K562 (cell line): ENCODE data around the gene IRF9. TPM values are rescaled to one million over a fixed set of nuclear protein-coding genes. Genes with fewer than 3 reads are reported as not detected.

Experiments used
- KHSRP ChIP-seq: fragments of 450-650 bp; IDR thresholded peaks from 2 replicates; pipeline ENCODE4 v1.6.1; 2017
- PCBP2 ChIP-seq: fragments of 200-400 bp; formaldehyde crosslinking; IDR thresholded peaks from 2 replicates; pipeline ENCODE4 v1.6.1; 2018; ENCODE audit warnings: low read length, low read depth, mild to moderate bottlenecking, moderate library complexity; ENCODE audit not compliant: poor library complexity, severe bottlenecking
- PHF21A ChIP-seq: fragments of 450-650 bp; IDR thresholded peaks from 2 replicates; pipeline ENCODE4 v1.6.1; 2017; ENCODE audit warnings: low read depth, borderline replicate concordance
- RBM34 ChIP-seq: fragments of 200-400 bp; formaldehyde crosslinking; IDR thresholded peaks from 2 replicates; pipeline ENCODE4 v1.6.1; 2018; ENCODE audit warnings: low read length, borderline replicate concordance; ENCODE audit not compliant: insufficient read depth
- RCOR1 ChIP-seq, 2 experiments: IDR thresholded peaks; 2 replicates each; pipeline ENCODE4 v1.6.1; 2012; ENCODE audit warnings: low read depth in 2 of 2, low read length in 2 of 2, borderline replicate concordance in 1 of 2, improper control_type of control experiment in 1 of 2
- ZNF217 ChIP-seq: sonication (generic); formaldehyde crosslinking; IDR thresholded peaks from 2 replicates; pipeline ENCODE4 v1.8.0; 2022; ENCODE audit warnings: mild to moderate bottlenecking, missing genetic modification reagents
- polyA plus RNA-seq, 8 experiments: library from polyadenylated mRNA; depleted of rRNA in 4 of 8; stranded (reverse) in 5 of 8; unstranded in 3 of 8; fragments of >200 nt; fragmentation: Nextera tagmentation in 2 of 8; fragmentation: Illumina TruSeq in 1 of 8; extraction: Ambion mirVana in 2 of 8; extraction: Trizol in 1 of 8; gene quantifications; 2 replicates each; pipeline versions ENCODE4 v1.2.1 to v1.2.3, GENCODE V29; 2011 to 2014; ENCODE audit warnings: inconsistent platforms in 1 of 8, missing spikeins in 1 of 8
- total RNA-seq, 7 experiments: library from RNA; depleted of rRNA in 6 of 7; stranded (reverse); fragments of >200 nt in 6 of 7; fragmentation: Illumina TruSeq in 2 of 7; extraction: Trizol in 2 of 7; gene quantifications; 2 replicates each; pipeline versions ENCODE4 v1.2.1 to v1.2.3, GENCODE V29; 2011 to 2021; ENCODE audit warnings: low replicate concordance in 1 of 7
- TF ChIP-seq, protein P1 (sequence below), 2 experiments: fragments of 450-650 bp; formaldehyde crosslinking in 1 of 2; IDR thresholded peaks; 2 replicates each; pipeline versions ENCODE4 v1.4.0 to v1.6.1; 2014 to 2020; ENCODE audit warnings: mild to moderate bottlenecking in 2 of 2, borderline replicate concordance in 1 of 2, low read depth in 1 of 2
- TF ChIP-seq, protein P2 (sequence below), 2 experiments: fragments of 450-650 bp in 1 of 2; sonication (generic) in 1 of 2; formaldehyde crosslinking in 1 of 2; IDR thresholded peaks; 2 replicates each; pipeline versions ENCODE4 v1.7.1 to v1.9.0; 2016 to 2022; ENCODE audit warnings: inconsistent platforms in 1 of 2, mild to moderate bottlenecking in 1 of 2, missing genetic modification reagents in 1 of 2

IRF9 gene
- total and polyA plus RNA-seq, 9 of the 15 experiments (the other 6 are each of a cell fraction or from before 2014, with no cell fraction given) = 0.79 to 14.8 (median 6.1) TPM

DNA sequence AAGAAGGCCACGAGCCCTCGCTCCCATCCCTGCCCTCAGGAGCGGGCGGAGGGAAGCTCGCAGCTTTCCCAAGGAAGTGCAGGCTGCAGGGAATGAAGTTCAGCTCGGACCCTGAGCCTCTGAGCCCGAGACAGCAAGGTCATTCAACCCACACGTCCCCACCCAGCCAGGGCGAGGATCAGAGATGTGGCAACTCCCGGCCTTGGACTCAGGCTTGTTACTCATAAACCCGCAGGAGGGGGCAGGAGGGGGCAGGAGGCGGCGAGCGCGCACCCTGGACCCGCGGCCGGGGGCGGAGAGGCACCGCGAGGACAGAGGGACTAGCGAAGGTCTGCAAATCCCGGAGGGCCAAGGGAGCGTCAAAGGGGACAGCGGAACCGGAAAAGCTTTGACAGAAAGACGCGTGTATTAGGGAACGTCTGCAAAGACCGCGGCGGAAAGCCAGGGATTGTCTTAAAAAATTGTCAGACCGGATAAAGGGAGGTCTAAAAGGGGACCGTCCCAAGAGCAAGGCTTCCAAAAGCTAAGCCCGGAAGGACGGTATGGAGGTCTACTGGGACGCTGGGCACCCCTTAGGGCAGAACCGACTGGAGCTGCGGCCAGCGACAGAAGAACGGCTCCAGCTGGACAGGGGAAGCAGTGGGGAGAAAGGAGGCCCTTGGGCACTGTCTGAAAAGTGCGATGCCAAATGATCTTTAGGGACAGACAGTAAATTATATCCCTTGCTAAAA is 47.1 kb upstream of the IRF9 start (continued):
- TF ChIP-seq RCOR1 (IDR thresholded peaks at IDR 0.05; ENCODE audit: borderline replicate concordance in 1 of 2, low read depth in 2 of 2, low read length in 2 of 2) (no peak), PCBP2 (no peak), KHSRP (no peak), RBM34 (no peak), ZNF217 (CRISPR knock-in tag) (no peak), PHF21A (no peak)
- TF ChIP-seq, protein P1, sequence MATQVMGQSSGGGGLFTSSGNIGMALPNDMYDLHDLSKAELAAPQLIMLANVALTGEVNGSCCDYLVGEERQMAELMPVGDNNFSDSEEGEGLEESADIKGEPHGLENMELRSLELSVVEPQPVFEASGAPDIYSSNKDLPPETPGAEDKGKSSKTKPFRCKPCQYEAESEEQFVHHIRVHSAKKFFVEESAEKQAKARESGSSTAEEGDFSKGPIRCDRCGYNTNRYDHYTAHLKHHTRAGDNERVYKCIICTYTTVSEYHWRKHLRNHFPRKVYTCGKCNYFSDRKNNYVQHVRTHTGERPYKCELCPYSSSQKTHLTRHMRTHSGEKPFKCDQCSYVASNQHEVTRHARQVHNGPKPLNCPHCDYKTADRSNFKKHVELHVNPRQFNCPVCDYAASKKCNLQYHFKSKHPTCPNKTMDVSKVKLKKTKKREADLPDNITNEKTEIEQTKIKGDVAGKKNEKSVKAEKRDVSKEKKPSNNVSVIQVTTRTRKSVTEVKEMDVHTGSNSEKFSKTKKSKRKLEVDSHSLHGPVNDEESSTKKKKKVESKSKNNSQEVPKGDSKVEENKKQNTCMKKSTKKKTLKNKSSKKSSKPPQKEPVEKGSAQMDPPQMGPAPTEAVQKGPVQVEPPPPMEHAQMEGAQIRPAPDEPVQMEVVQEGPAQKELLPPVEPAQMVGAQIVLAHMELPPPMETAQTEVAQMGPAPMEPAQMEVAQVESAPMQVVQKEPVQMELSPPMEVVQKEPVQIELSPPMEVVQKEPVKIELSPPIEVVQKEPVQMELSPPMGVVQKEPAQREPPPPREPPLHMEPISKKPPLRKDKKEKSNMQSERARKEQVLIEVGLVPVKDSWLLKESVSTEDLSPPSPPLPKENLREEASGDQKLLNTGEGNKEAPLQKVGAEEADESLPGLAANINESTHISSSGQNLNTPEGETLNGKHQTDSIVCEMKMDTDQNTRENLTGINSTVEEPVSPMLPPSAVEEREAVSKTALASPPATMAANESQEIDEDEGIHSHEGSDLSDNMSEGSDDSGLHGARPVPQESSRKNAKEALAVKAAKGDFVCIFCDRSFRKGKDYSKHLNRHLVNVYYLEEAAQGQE (IDR thresholded peaks at IDR 0.05; ENCODE audit: borderline replicate concordance) = no peak
- TF ChIP-seq, protein P1 (CRISPR knock-in tag; IDR thresholded peaks at IDR 0.05; ENCODE audit: low read depth) = 0 out of 2 replicates have a peak, but pooled peaks have one; percentile 10
- TF ChIP-seq, protein P2, sequence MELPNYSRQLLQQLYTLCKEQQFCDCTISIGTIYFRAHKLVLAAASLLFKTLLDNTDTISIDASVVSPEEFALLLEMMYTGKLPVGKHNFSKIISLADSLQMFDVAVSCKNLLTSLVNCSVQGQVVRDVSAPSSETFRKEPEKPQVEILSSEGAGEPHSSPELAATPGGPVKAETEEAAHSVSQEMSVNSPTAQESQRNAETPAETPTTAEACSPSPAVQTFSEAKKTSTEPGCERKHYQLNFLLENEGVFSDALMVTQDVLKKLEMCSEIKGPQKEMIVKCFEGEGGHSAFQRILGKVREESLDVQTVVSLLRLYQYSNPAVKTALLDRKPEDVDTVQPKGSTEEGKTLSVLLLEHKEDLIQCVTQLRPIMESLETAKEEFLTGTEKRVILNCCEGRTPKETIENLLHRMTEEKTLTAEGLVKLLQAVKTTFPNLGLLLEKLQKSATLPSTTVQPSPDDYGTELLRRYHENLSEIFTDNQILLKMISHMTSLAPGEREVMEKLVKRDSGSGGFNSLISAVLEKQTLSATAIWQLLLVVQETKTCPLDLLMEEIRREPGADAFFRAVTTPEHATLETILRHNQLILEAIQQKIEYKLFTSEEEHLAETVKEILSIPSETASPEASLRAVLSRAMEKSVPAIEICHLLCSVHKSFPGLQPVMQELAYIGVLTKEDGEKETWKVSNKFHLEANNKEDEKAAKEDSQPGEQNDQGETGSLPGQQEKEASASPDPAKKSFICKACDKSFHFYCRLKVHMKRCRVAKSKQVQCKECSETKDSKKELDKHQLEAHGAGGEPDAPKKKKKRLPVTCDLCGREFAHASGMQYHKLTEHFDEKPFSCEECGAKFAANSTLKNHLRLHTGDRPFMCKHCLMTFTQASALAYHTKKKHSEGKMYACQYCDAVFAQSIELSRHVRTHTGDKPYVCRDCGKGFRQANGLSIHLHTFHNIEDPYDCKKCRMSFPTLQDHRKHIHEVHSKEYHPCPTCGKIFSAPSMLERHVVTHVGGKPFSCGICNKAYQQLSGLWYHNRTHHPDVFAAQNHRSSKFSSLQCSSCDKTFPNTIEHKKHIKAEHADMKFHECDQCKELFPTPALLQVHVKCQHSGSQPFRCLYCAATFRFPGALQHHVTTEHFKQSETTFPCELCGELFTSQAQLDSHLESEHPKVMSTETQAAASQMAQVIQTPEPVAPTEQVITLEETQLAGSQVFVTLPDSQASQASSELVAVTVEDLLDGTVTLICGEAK (IDR thresholded peaks at IDR 0.05) = peak; percentile 87
- TF ChIP-seq, protein P2 (CRISPR knock-in tag; IDR thresholded peaks at IDR 0.05) = no peak
